A549 (cell line): Measurements from ENCODE around the gene GCK. TPM values are rescaled to one million over a fixed set of nuclear protein-coding genes. Genes with fewer than 3 reads are reported as not detected.
"Not testable (repeated sequence)": the region's sequence is repeated elsewhere in the genome, so short reads cannot be mapped to it uniquely, and the experiment has no call there.

Experiments
- ATAC-seq, 2 experiments: fragments of 200-7000 bp in 1 of 2; fragments of >200 bp in 1 of 2; cut with Nextera tagmentation in 1 of 2; cut with Tn5 transposase in 1 of 2; 3 replicates each; pipeline versions ENCODE4 v1.8.0 to v1.9.1; 2018 to 2020; ENCODE audit warnings: mild to moderate bottlenecking in 1 of 2, moderate library complexity in 1 of 2
- CTCF ChIA-PET: fragments of 300-600 bp; sonication (Branson Sonifier 250); formaldehyde crosslinking; extraction: SDS; loops from one replicate; lab custom pipeline; 2021; ENCODE audit warnings: antibody characterized with exemption, inconsistent platforms; lab: Yijun Ruan, JAX
- POLR2A ChIA-PET: fragments of 350-600 bp; formaldehyde crosslinking; extraction: SDS; loops from one replicate; lab custom pipeline; 2021; ENCODE audit warnings: antibody characterized with exemption, inconsistent platforms; lab: Yijun Ruan, JAX
- DNase-seq, 2 experiments: peaks; one replicate each; pipeline versions ENCODE4 v3.0.0 to v3.0.0-alpha.2; 2011 to 2016; ENCODE audit warnings: low read depth in 1 of 2, low spot score in 1 of 2
- FAIRE-seq: peaks from 2 replicates; lab custom pipeline; 2011; peaks lifted over from hg19 to GRCh38; lab: Jason Lieb, UNC
- H3K27ac ChIP-seq, 2 experiments: fragments of >200 bp; sonication (Bioruptor Twin); formaldehyde crosslinking; 3 replicates each; pipeline ENCODE4 v1.5.1; 2016 to 2017
- H3K4me1 ChIP-seq: fragments of >200 bp; sonication (Bioruptor Twin); formaldehyde crosslinking; 3 replicates; pipeline ENCODE4 v1.6.1; 2016
- H3K4me2 ChIP-seq: fragments of >200 bp; sonication (Bioruptor Twin); formaldehyde crosslinking; 3 replicates; pipeline ENCODE4 v1.6.1; 2016
- H3K4me3 ChIP-seq: fragments of >200 bp; sonication (Bioruptor Twin); formaldehyde crosslinking; 3 replicates; pipeline ENCODE4 v1.5.1; 2016
- H3K9me3 ChIP-seq: fragments of >200 bp; sonication (Bioruptor Twin); formaldehyde crosslinking; 3 replicates; pipeline ENCODE4 v1.6.1; 2016
- BCL3 ChIP-seq: fragments of >200 bp; sonication (Bioruptor Twin); formaldehyde crosslinking; IDR thresholded peaks from 3 replicates; pipeline ENCODE4 v1.6.1; 2016
- ELK1 ChIP-seq: fragments of 150-350 bp; IDR thresholded peaks from 2 replicates; pipeline ENCODE4 v1.6.1; 2014; ENCODE audit warnings: low read depth, mild to moderate bottlenecking, low read length
- ESRRA ChIP-seq: fragments of 150-350 bp; IDR thresholded peaks from 2 replicates; pipeline ENCODE4 v1.6.1; 2014; ENCODE audit warnings: mild to moderate bottlenecking, low read length, borderline replicate concordance
- FOSL2 ChIP-seq, 2 experiments: fragments of 450-650 bp in 1 of 2; fragments of >200 bp in 1 of 2; sonication (Bioruptor Twin) in 1 of 2; formaldehyde crosslinking; IDR thresholded peaks; 2 replicates each; pipeline versions ENCODE4 v1.5.0 to v1.6.1; 2016 to 2020; ENCODE audit warnings: mild to moderate bottlenecking in 1 of 2, moderate library complexity in 1 of 2
- FOXS1 ChIP-seq: fragments of 250-450 bp; sonication (Bioruptor Pico); IDR thresholded peaks from 2 replicates; pipeline ENCODE4 v1.5.0; 2020; ENCODE audit warnings: mild to moderate bottlenecking, moderate library complexity
- GATA3 ChIP-seq: IDR thresholded peaks from 2 replicates; pipeline ENCODE4 v1.6.1; 2012; ENCODE audit warnings: borderline replicate concordance
- HDAC2 ChIP-seq: fragments of 200-600 bp; sonication (generic); IDR thresholded peaks from 2 replicates; pipeline ENCODE4 v1.6.1; 2016
- HEYL ChIP-seq: fragments of 250-450 bp; sonication (Bioruptor Pico); IDR thresholded peaks from 2 replicates; pipeline ENCODE4 v1.8.0; 2021; ENCODE audit warnings: mild to moderate bottlenecking, moderate library complexity
- HOXA7 ChIP-seq: fragments of 250-450 bp; sonication (Bioruptor Pico); IDR thresholded peaks from 2 replicates; pipeline ENCODE4 v1.5.0; 2020; ENCODE audit warnings: mild to moderate bottlenecking, moderate library complexity
- JUN ChIP-seq, 2 experiments: fragments of >200 bp; sonication (Bioruptor Twin); formaldehyde crosslinking; IDR thresholded peaks; 2 replicates in 1 of 2; 3 replicates in 1 of 2; pipeline ENCODE4 v1.6.1; 2016 to 2017
- MAX ChIP-seq: IDR thresholded peaks from 2 replicates; pipeline ENCODE4 v1.6.1; 2012
- NR3C1 ChIP-seq: fragments of >200 bp; sonication (Bioruptor Twin); formaldehyde crosslinking; IDR thresholded peaks from 3 replicates; pipeline ENCODE4 v1.6.1; 2017
- PHF8 ChIP-seq: fragments of 200-600 bp; sonication (generic); IDR thresholded peaks from 2 replicates; pipeline ENCODE4 v1.6.1; 2016; ENCODE audit warnings: low read depth, mild to moderate bottlenecking, antibody characterized with exemption, moderate library complexity, borderline replicate concordance
- POLR2AphosphoS2 ChIP-seq: conservative IDR thresholded peaks from 2 replicates; pipeline ENCODE4 v1.6.1; 2012; ENCODE audit warnings: low read length, improper control_type of control experiment, inconsistent platforms
- RCOR1 ChIP-seq: fragments of 150-350 bp; IDR thresholded peaks from 2 replicates; pipeline ENCODE4 v1.6.1; 2014; ENCODE audit warnings: antibody characterized with exemption, low read length, low read depth
- RFX5 ChIP-seq: fragments of 450-650 bp; IDR thresholded peaks from 2 replicates; pipeline ENCODE4 v1.7.1; 2014; ENCODE audit warnings: antibody characterized with exemption, mild to moderate bottlenecking, moderate library complexity
- RNF2 ChIP-seq: fragments of 200-600 bp; sonication (generic); IDR thresholded peaks from 2 replicates; pipeline ENCODE4 v1.6.1; 2016; ENCODE audit warnings: low read depth, mild to moderate bottlenecking, antibody characterized with exemption, moderate library complexity, borderline replicate concordance
- WGBS: methylation state at CpG from one replicate; pipeline ENCODE4 v1.1.6; 2017; ENCODE audit errors: missing lambda C conversion rate; 5-methylcytosine and 5-hydroxymethylcytosine counted together
- polyA plus RNA-seq, 4 experiments: library from polyadenylated mRNA; depleted of rRNA in 3 of 4; stranded (reverse); fragments of >200 nt; fragmentation: RNase III in 1 of 4; extraction: RNeasy Plus Mini Kit Qiagen cat#74134 plus additional on column Dnase treatment in 1 of 4; gene quantifications; 2 replicates in 3 of 4; 3 replicates in 1 of 4; pipeline ENCODE4 v1.2.3, GENCODE V29; 2011 to 2017

The GCK gene
- polyA plus RNA-seq, 2 of the 4 experiments (the other 2 are of a cell fraction): 0.12 TPM; not detected in 1

DNA sequence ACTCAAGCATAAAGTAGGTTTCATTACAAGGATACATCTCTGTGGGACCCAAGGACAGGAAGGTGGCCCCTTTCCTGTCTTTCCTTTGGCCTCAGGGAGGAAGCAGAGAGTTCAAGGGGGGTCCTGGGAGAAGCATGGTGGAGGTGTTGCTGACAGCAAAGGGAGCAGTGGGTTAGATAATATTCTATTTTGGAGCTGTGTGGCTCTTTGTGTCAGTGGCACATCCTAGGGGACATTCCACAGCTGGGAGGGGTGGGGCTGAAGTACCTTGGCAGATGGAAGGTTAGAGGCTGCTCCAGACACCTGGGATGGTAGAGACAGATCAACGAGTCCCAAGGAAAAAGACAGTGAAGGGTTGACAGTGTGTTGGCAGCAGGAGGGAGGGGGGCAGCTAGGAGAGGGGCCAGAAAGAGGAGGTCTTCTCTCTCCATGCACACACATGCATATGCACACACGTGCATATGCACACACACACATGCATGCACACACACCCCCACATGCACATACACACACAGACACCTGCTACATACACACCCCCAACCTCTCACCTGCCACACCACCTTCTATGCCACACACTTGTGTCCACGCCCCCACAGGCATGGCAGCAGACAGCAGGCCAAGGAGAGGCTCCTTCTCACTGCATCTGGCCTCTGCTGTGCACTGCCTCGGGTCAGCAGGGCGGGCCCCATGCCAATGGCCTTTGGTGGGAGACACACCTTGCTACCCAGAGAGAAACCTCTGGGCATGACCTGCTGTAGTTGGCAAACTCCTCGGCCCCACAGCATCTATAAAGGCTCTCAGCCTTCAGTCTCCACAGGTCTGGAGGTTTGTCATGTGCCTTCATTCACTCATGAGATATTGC is 60.3 kb downstream of the GCK start:
- Histone ChIP-seq H3K27ac (no peak overlapping the region), H3K4me1 (0 out of 3 replicates have a peak, but pooled peaks cover 5% of the 10 kb centered on the region), H3K4me3 (no peak overlapping the region), H3K4me2 (no peak overlapping the region), H3K9me3 (no peaks in the 10 kb centered on the region)
- ChIA-PET POLR2A (no interaction called here), CTCF (interaction anchor here (0.6 to 7.1 kb wide), 4 partner anchors 13 to 433 kb away, joined by 3 to 52 read pairs (median 4); no protein-coding TSS in a partner anchor)
- no peak for ATAC-seq
- 32% methylated on average over 6 of the region's 6 CpGs for WGBS
- FAIRE-seq: no peak
- no peak for DNase-seq
- TF ChIP-seq NR3C1 (no peak), HOXA7 (CRISPR knock-in tag) (no peak), BCL3 (no peak), POLR2AphosphoS2 (no peak), RNF2 (no peak), HEYL (CRISPR knock-in tag) (no peak), ESRRA (no peak), MAX (no peak), ELK1 (no peak)

GRCh38 chr7:44127161-44127560 is 62.1 kb downstream of the GCK start:
- ATAC-seq (no peak), DNase-seq (no peak), FAIRE-seq (no peak)
- Histone ChIP-seq H3K9me3 (no peaks in the 10 kb centered on the region), H3K27ac (no peak overlapping the region), H3K4me2 (no peak overlapping the region), H3K4me1 (peaks cover 9% of the 10 kb centered on the region; the same call in 2 of the 3 replicates), H3K4me3 (no peak overlapping the region)
- ChIA-PET POLR2A (no interaction called here), CTCF (interaction anchor here (0.8 to 7.1 kb wide), 4 partner anchors 12 to 107 kb away, joined by 3 to 52 read pairs (median 4); no protein-coding TSS in a partner anchor)
- TF ChIP-seq JUN (IDR thresholded peaks at IDR 0.05) (no peak), RCOR1 (no peak)

- CTCF ChIA-PET: interaction anchor here (0.9 to 7.1 kb wide), 3 partner anchors 21 to 69 kb away, joined by 3 to 52 read pairs (median 5); no protein-coding TSS in a partner anchor
- DNase-seq; ATAC-seq; H3K27ac ChIP-seq; POLR2A ChIA-PET; H3K4me2 ChIP-seq; FAIRE-seq; H3K4me3 ChIP-seq; H3K9me3 ChIP-seq; TF ChIP-seq FOSL2 (IDR thresholded peaks at IDR 0.05): not testable (repeated sequence)
- WGBS: 67% methylated on average over 4 of the region's 4 CpGs
- TF ChIP-seq FOSL2 (CRISPR knock-in tag; IDR thresholded peaks at IDR 0.05): 0 out of 2 replicates have a peak, but pooled peaks have one; percentile 35
- H3K4me1 ChIP-seq: peaks cover 15% of the 10 kb centered on the region
Observed at GRCh38 chr7:44126574-44126973, 62.7 kb downstream of the GCK start.

DNA sequence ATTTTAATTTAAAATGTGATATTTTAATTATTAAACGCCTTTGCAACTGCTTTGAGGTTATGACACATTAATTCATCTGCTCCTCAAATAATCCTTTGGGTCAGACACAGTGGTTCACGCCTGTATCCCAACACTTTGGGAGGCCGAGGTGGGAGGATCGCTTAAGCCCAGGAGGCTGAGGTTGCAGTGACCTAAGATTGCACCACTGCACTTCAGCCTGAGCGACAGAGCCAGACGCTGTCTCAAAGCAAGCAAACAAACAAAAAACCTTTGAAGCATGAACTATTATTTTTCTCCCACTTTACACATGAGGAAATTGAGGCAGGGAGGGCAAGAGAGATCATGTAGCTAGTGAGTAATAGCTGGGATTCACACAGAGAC is 64.4 kb downstream of the GCK start:
- FAIRE-seq: no peak
- ChIA-PET POLR2A (interaction anchor here (0.8 to 0.9 kb wide), 2 partner anchors 76 to 183 kb away, joined by 3 to 4 read pairs; no protein-coding TSS in a partner anchor), CTCF (interaction anchor here (1.1 kb wide), 1 partner anchor 116 kb away, joined by 3 read pairs; no protein-coding TSS in a partner anchor)

More for the DNA sequence above, 64.4 kb downstream of the GCK start:
- no peak for TF ChIP-seq PHF8
- TF ChIP-seq RFX5: no peak
- TF ChIP-seq FOXS1 (CRISPR knock-in tag): no peak
- no peak for TF ChIP-seq GATA3
- no peak for TF ChIP-seq HDAC2
- no peak overlapping the region for H3K27ac ChIP-seq
- peaks cover 16% of the 10 kb centered on the region for H3K4me1 ChIP-seq
- DNase-seq (no peak), ATAC-seq (no peak)
- H3K4me3 ChIP-seq: no peak overlapping the region
- no peaks in the 10 kb centered on the region for H3K9me3 ChIP-seq
- 85% methylated on average over 6 of the region's 6 CpGs for WGBS
- H3K4me2 ChIP-seq: peak overlapping the region; percentile 100; the same call in 1 of the 3 replicates
